Uterus (tissue), 2 donors: ENCODE data around the gene NDC1.

Source experiments
- CTCF ChIP-seq, 4 experiments: fragments of 200-600 bp in 2 of 4; fragments of 450-650 bp in 2 of 4; sonication (generic) in 2 of 4; IDR thresholded peaks; one replicate each; pipeline ENCODE4 v1.5.1; 2016 to 2019; ENCODE audit warnings: antibody characterized with exemption in 4 of 4, mild to moderate bottlenecking in 2 of 4, moderate library complexity in 1 of 4
- POLR2A ChIP-seq, 2 donors: fragments of 450-650 bp; IDR thresholded peaks; one replicate each; pipeline ENCODE4 v1.6.1; 2016; ENCODE audit warnings: antibody characterized with exemption in 2 of 2, mild to moderate bottlenecking in 1 of 2, moderate library complexity in 1 of 2

- TF ChIP-seq CTCF (IDR thresholded peaks at IDR 0.05): no peak
- TF ChIP-seq POLR2A (IDR thresholded peaks at IDR 0.05): no peak
These were observed 71.2 kb downstream of the NDC1 start for GRCh38 chr1:53766831-53767405.
